Memory B cell (primary cell): ENCODE measurements around the gene BCAS3.

Source experiments
- ATAC-seq: fragments of 150-1000 bp; cut with Tn5 transposase; 2 replicates; pipeline ENCODE4 v1.10.0; 2021; ENCODE audit warnings: low read depth, mild to moderate bottlenecking, moderate library complexity
- DNase-seq, 2 donors: peaks; one replicate each; pipeline ENCODE4 v3.0.0; 2022; ENCODE audit warnings: low spot score in 2 of 2
- H3K27ac Mint-ChIP-seq: one replicate; pipeline ENCODE4 v1.8.0; 2022; ENCODE audit warnings: mild to moderate bottlenecking, moderate library complexity, mixed read lengths
- H3K27me3 Mint-ChIP-seq: one replicate; pipeline ENCODE4 v1.8.0; 2022; ENCODE audit warnings: mixed read lengths
- H3K36me3 Mint-ChIP-seq: one replicate; pipeline ENCODE4 v1.8.0; 2022; ENCODE audit warnings: mild to moderate bottlenecking, mixed read lengths
- H3K4me1 Mint-ChIP-seq: one replicate; pipeline ENCODE4 v1.8.0; 2022; ENCODE audit warnings: mixed read lengths
- H3K4me3 Mint-ChIP-seq: one replicate; pipeline ENCODE4 v1.8.0; 2022; ENCODE audit warnings: mild to moderate bottlenecking, moderate library complexity, mixed read lengths
- H3K9me3 Mint-ChIP-seq: one replicate; pipeline ENCODE4 v1.8.0; 2022; ENCODE audit warnings: mixed read lengths

Gene BCAS3

GRCh38 chr17:61117983-61118382 lies 440.3 kb downstream of the BCAS3 start:
- Mint-ChIP-seq H3K4me1 (no peaks in the 10 kb centered on the region), H3K27ac (no peak overlapping the region), H3K36me3 (peaks cover 2% of the 10 kb centered on the region), H3K9me3 (peaks cover 5% of the 10 kb centered on the region), H3K27me3 (no peaks in the 10 kb centered on the region), H3K4me3 (no peak overlapping the region)
- no peak for DNase-seq
- ATAC-seq, result no peak

GRCh38 chr17:61118871-61119270 lies 441.2 kb downstream of the BCAS3 start:
- H3K27ac Mint-ChIP-seq, result no peak overlapping the region
- no peaks in the 10 kb centered on the region for H3K4me1 Mint-ChIP-seq
- no peaks in the 10 kb centered on the region for H3K27me3 Mint-ChIP-seq
- H3K36me3 Mint-ChIP-seq, result peaks cover 4% of the 10 kb centered on the region
- ATAC-seq (no peak), DNase-seq (no peak)
- H3K4me3 Mint-ChIP-seq, result no peak overlapping the region
- H3K9me3 Mint-ChIP-seq, result peaks cover 5% of the 10 kb centered on the region

- no peaks in the 10 kb centered on the region for H3K27me3 Mint-ChIP-seq
- no peaks in the 10 kb centered on the region for H3K9me3 Mint-ChIP-seq
- no peaks in the 10 kb centered on the region for H3K4me1 Mint-ChIP-seq
- peaks cover 2% of the 10 kb centered on the region for H3K36me3 Mint-ChIP-seq
- ATAC-seq, result no peak
- H3K27ac Mint-ChIP-seq, result no peak overlapping the region
- no peak overlapping the region for H3K4me3 Mint-ChIP-seq
- no peak for DNase-seq
Measured at GRCh38 chr17:61122326-61122913, 444.8 kb downstream of the BCAS3 start.

- Mint-ChIP-seq H3K4me3 (no peak overlapping the region), H3K27ac (no peak overlapping the region), H3K27me3 (no peaks in the 10 kb centered on the region), H3K9me3 (no peaks in the 10 kb centered on the region), H3K4me1 (peaks cover 3% of the 10 kb centered on the region), H3K36me3 (peaks cover 4% of the 10 kb centered on the region)
- no peak for DNase-seq
- no peak for ATAC-seq
Measured at GRCh38 chr17:61124562-61124961, 446.9 kb downstream of the BCAS3 start.

- Mint-ChIP-seq H3K36me3 (peaks cover 4% of the 10 kb centered on the region), H3K27ac (no peak overlapping the region), H3K4me3 (no peak overlapping the region), H3K27me3 (no peaks in the 10 kb centered on the region), H3K4me1 (peaks cover 3% of the 10 kb centered on the region), H3K9me3 (no peaks in the 10 kb centered on the region)
- DNase-seq, result no peak
- no peak for ATAC-seq
Measured at GRCh38 chr17:61126473-61127249, 449.0 kb downstream of the BCAS3 start.

- peaks cover 3% of the 10 kb centered on the region for H3K4me1 Mint-ChIP-seq
- peaks cover 4% of the 10 kb centered on the region for H3K36me3 Mint-ChIP-seq
- H3K9me3 Mint-ChIP-seq, result no peaks in the 10 kb centered on the region
- no peak overlapping the region for H3K27ac Mint-ChIP-seq
- H3K4me3 Mint-ChIP-seq, result no peak overlapping the region
- DNase-seq, result no peak
- no peak for ATAC-seq
- no peaks in the 10 kb centered on the region for H3K27me3 Mint-ChIP-seq
Measured at GRCh38 chr17:61127960-61128359, 450.3 kb downstream of the BCAS3 start.

- DNase-seq, result no peak
- H3K4me1 Mint-ChIP-seq, result peaks cover 3% of the 10 kb centered on the region
- H3K4me3 Mint-ChIP-seq, result no peak overlapping the region
- no peaks in the 10 kb centered on the region for H3K27me3 Mint-ChIP-seq
- peaks cover 2% of the 10 kb centered on the region for H3K36me3 Mint-ChIP-seq
- no peaks in the 10 kb centered on the region for H3K9me3 Mint-ChIP-seq
- ATAC-seq, result no peak
- H3K27ac Mint-ChIP-seq, result peak overlapping the region; percentile 37
Measured at GRCh38 chr17:61128661-61129115, 451.0 kb downstream of the BCAS3 start.

- peak overlapping the region; percentile 37 for H3K27ac Mint-ChIP-seq
- no peaks in the 10 kb centered on the region for H3K27me3 Mint-ChIP-seq
- peaks cover 2% of the 10 kb centered on the region for H3K36me3 Mint-ChIP-seq
- no peak for DNase-seq
- H3K9me3 Mint-ChIP-seq, result no peaks in the 10 kb centered on the region
- no peak overlapping the region for H3K4me3 Mint-ChIP-seq
- ATAC-seq, result no peak
- peaks cover 3% of the 10 kb centered on the region for H3K4me1 Mint-ChIP-seq
Measured at GRCh38 chr17:61129267-61130254, 451.9 kb downstream of the BCAS3 start.

- Mint-ChIP-seq H3K27ac (no peak overlapping the region), H3K4me1 (peaks cover 3% of the 10 kb centered on the region), H3K27me3 (no peaks in the 10 kb centered on the region), H3K36me3 (peaks cover 2% of the 10 kb centered on the region), H3K9me3 (no peaks in the 10 kb centered on the region), H3K4me3 (no peak overlapping the region)
- ATAC-seq (no peak), DNase-seq (no peak)
Measured at GRCh38 chr17:61130330-61130729, 452.7 kb downstream of the BCAS3 start.

GRCh38 chr17:61131585-61131984 lies 453.9 kb downstream of the BCAS3 start:
- H3K27me3 Mint-ChIP-seq, result no peaks in the 10 kb centered on the region
- peaks cover 2% of the 10 kb centered on the region for H3K36me3 Mint-ChIP-seq
- ATAC-seq, result no peak
- no peaks in the 10 kb centered on the region for H3K9me3 Mint-ChIP-seq
- peaks cover 6% of the 10 kb centered on the region for H3K4me1 Mint-ChIP-seq
- no peak for DNase-seq
- no peak overlapping the region for H3K4me3 Mint-ChIP-seq
- no peak overlapping the region for H3K27ac Mint-ChIP-seq

- no peaks in the 10 kb centered on the region for H3K27me3 Mint-ChIP-seq
- H3K36me3 Mint-ChIP-seq, result peaks cover 2% of the 10 kb centered on the region
- H3K9me3 Mint-ChIP-seq, result no peaks in the 10 kb centered on the region
- no peak overlapping the region for H3K27ac Mint-ChIP-seq
- H3K4me3 Mint-ChIP-seq, result no peak overlapping the region
- peaks cover 6% of the 10 kb centered on the region for H3K4me1 Mint-ChIP-seq
- ATAC-seq (no peak), DNase-seq (no peak)
Measured at GRCh38 chr17:61132524-61132923, 454.9 kb downstream of the BCAS3 start.

GRCh38 chr17:61133853-61134252 lies 456.2 kb downstream of the BCAS3 start:
- H3K27ac Mint-ChIP-seq, result no peak overlapping the region
- no peak overlapping the region for H3K4me3 Mint-ChIP-seq
- no peak for DNase-seq
- peaks cover 5% of the 10 kb centered on the region for H3K4me1 Mint-ChIP-seq
- ATAC-seq, result no peak
- H3K27me3 Mint-ChIP-seq, result no peaks in the 10 kb centered on the region
- H3K36me3 Mint-ChIP-seq, result peaks cover 1% of the 10 kb centered on the region
- no peaks in the 10 kb centered on the region for H3K9me3 Mint-ChIP-seq

GRCh38 chr17:61134551-61135235 lies 457.0 kb downstream of the BCAS3 start:
- DNase-seq (no peak), ATAC-seq (no peak)
- Mint-ChIP-seq H3K4me3 (no peak overlapping the region), H3K27me3 (no peaks in the 10 kb centered on the region), H3K4me1 (peaks cover 12% of the 10 kb centered on the region), H3K9me3 (no peaks in the 10 kb centered on the region), H3K27ac (no peak overlapping the region), H3K36me3 (no peaks in the 10 kb centered on the region)
